NCI-H146 (cell line): ENCODE results near the gene DDX6.

Experiments
- DNase-seq: peaks from one replicate; lab custom pipeline; 2025; lab: John Stamatoyannopoulos, UW

Gene DDX6

DNA sequence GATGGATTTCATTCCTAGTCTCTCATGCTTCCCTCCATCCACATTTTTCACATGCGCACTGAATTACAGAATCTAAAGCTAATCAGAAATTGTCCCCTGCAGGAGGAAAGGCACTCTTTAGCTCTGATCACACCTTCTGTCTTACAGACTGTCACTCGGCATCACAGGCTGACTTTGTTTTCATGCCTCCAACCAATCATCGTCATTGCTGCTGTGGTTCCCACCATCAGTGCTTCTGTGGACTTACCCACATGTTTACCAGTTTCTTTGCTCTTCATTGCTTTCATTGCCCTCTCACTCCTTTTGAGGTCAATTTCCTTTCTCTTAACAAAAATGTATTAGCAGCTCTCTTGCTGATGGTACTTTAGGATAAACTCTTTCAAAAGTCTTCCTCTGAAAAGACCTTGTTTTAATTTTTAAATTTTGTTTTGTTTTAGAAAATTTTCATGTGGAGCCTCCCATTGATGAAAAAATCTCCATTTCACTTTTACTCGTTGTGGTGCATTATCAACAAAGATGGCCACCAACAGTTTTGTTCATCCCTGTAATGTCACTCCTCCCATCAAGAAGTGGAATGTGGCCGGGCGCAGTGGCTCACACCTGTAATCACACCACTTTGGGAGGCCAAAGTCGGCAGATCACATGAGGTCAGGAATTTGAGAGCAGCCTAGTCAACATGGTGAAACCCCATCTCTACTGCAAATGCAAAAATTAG is 91.3 kb downstream of the DDX6 start:
- no peak for DNase-seq
